NB4 (cell line): Measurements from ENCODE around the gene MAGI2.

Experiments used
- MYC ChIP-seq: IDR thresholded peaks from 2 replicates; pipeline ENCODE4 v1.6.1; 2011; ENCODE audit warnings: low read depth, low read length
- POLR2A ChIP-seq: IDR thresholded peaks from 2 replicates; pipeline ENCODE4 v1.6.1; 2011; ENCODE audit warnings: mild to moderate bottlenecking; ENCODE audit not compliant: insufficient read length; ENCODE audit errors: extremely low read depth
- TF ChIP-seq, protein P1 (sequence below): IDR thresholded peaks from one replicate; pipeline ENCODE4 v1.5.1; 2012; ENCODE audit warnings: low read depth, low read length
- TF ChIP-seq, protein P2 (sequence below): IDR thresholded peaks from 2 replicates; pipeline ENCODE4 v1.6.1; 2011; ENCODE audit warnings: low read depth, low read length

DNA sequence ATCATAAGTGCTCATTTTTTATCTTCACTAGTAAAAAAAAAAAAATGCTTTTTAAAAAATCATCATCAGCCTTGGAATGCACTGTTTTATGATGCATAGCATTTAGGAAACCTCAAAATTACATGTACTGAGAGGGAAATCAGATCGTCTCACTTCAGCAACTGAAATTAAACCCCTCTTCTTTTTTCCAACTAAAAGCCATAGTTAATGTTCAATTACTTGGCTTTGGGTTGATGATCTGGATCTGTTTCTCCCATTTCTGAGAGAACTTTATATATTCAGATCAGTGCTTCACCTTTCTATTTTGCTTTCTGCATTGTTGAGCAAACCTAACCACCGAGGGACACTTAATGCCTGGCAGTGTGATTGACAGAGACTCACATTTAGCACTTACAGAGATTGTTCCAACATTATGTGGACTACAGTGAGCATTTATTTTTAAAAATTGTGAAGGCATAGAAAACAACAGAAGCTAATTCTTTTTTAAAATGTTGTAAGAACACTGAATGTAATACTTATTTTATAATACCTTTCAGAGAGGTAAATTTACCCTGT lies 976.5 kb downstream of the MAGI2 start:
- TF ChIP-seq, protein P1, sequence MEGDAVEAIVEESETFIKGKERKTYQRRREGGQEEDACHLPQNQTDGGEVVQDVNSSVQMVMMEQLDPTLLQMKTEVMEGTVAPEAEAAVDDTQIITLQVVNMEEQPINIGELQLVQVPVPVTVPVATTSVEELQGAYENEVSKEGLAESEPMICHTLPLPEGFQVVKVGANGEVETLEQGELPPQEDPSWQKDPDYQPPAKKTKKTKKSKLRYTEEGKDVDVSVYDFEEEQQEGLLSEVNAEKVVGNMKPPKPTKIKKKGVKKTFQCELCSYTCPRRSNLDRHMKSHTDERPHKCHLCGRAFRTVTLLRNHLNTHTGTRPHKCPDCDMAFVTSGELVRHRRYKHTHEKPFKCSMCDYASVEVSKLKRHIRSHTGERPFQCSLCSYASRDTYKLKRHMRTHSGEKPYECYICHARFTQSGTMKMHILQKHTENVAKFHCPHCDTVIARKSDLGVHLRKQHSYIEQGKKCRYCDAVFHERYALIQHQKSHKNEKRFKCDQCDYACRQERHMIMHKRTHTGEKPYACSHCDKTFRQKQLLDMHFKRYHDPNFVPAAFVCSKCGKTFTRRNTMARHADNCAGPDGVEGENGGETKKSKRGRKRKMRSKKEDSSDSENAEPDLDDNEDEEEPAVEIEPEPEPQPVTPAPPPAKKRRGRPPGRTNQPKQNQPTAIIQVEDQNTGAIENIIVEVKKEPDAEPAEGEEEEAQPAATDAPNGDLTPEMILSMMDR: no peak
- TF ChIP-seq, protein P2, sequence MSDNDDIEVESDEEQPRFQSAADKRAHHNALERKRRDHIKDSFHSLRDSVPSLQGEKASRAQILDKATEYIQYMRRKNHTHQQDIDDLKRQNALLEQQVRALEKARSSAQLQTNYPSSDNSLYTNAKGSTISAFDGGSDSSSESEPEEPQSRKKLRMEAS: no peak
- no peak for TF ChIP-seq POLR2A
- no peak for TF ChIP-seq MYC
